GM23338 (cell line): ENCODE results near the gene PNKP.

Source experiments
- CREB1 ChIP-seq: fragments of 250-450 bp; sonication (Bioruptor Pico); IDR thresholded peaks from 2 replicates; pipeline ENCODE4 v1.5.0; 2020; ENCODE audit warnings: low read depth, mild to moderate bottlenecking, moderate library complexity
- ETS1 ChIP-seq: IDR thresholded peaks from 2 replicates; pipeline ENCODE4 v1.6.1; 2016; ENCODE audit warnings: antibody characterized with exemption
- EZH2 ChIP-seq: fragments of 200-600 bp; sonication (generic); IDR thresholded peaks from one replicate; pipeline ENCODE4 v1.8.0; 2017; ENCODE audit warnings: antibody characterized with exemption, mild to moderate bottlenecking, low read depth; ENCODE audit not compliant: unreplicated experiment
- EZH2phosphoT487 ChIP-seq: fragments of 200-600 bp; sonication (generic); IDR thresholded peaks from one replicate; pipeline ENCODE4 v1.8.1; 2018; ENCODE audit warnings: antibody characterized with exemption; ENCODE audit not compliant: unreplicated experiment
- POLR2AphosphoS5 ChIP-seq: IDR thresholded peaks from 2 replicates; pipeline ENCODE4 v1.6.1; 2016; ENCODE audit warnings: antibody characterized with exemption, low read depth
- STAT1 ChIP-seq: IDR thresholded peaks from one replicate; pipeline ENCODE4 v1.6.1; 2016; ENCODE audit warnings: antibody characterized with exemption; ENCODE audit not compliant: unreplicated experiment
- ZNF114 ChIP-seq: fragments of 250-450 bp; sonication (Bioruptor Pico); IDR thresholded peaks from 2 replicates; pipeline ENCODE4 v1.5.0; 2020; ENCODE audit warnings: mild to moderate bottlenecking, moderate library complexity
- TF ChIP-seq, protein P1 (sequence below), 2 experiments: fragments of 200-600 bp in 1 of 2; sonication (generic) in 1 of 2; conservative IDR thresholded peaks; 2 replicates each; pipeline versions ENCODE4 v1.5.1 to v1.6.1; 2016 to 2017; ENCODE audit warnings: antibody characterized with exemption in 2 of 2, low read depth in 2 of 2, mild to moderate bottlenecking in 2 of 2, moderate library complexity in 1 of 2
- TF ChIP-seq, protein P2 (sequence below): IDR thresholded peaks from one replicate; pipeline ENCODE4 v1.6.1; 2018; ENCODE audit warnings: antibody characterized with exemption; ENCODE audit not compliant: unreplicated experiment

GRCh38 chr19:49882643-49883042 is 15.3 kb upstream of the PNKP start:
- TF ChIP-seq POLR2AphosphoS5: no peak
- no peak for TF ChIP-seq ZNF114 (CRISPR knock-in tag)
- TF ChIP-seq, protein P1, sequence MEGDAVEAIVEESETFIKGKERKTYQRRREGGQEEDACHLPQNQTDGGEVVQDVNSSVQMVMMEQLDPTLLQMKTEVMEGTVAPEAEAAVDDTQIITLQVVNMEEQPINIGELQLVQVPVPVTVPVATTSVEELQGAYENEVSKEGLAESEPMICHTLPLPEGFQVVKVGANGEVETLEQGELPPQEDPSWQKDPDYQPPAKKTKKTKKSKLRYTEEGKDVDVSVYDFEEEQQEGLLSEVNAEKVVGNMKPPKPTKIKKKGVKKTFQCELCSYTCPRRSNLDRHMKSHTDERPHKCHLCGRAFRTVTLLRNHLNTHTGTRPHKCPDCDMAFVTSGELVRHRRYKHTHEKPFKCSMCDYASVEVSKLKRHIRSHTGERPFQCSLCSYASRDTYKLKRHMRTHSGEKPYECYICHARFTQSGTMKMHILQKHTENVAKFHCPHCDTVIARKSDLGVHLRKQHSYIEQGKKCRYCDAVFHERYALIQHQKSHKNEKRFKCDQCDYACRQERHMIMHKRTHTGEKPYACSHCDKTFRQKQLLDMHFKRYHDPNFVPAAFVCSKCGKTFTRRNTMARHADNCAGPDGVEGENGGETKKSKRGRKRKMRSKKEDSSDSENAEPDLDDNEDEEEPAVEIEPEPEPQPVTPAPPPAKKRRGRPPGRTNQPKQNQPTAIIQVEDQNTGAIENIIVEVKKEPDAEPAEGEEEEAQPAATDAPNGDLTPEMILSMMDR (conservative IDR thresholded peaks at IDR 0.05; ENCODE audit: low read depth in 2 of 2): no peak
- TF ChIP-seq ETS1: no peak
- TF ChIP-seq EZH2phosphoT487: no peak
- TF ChIP-seq, protein P2, sequence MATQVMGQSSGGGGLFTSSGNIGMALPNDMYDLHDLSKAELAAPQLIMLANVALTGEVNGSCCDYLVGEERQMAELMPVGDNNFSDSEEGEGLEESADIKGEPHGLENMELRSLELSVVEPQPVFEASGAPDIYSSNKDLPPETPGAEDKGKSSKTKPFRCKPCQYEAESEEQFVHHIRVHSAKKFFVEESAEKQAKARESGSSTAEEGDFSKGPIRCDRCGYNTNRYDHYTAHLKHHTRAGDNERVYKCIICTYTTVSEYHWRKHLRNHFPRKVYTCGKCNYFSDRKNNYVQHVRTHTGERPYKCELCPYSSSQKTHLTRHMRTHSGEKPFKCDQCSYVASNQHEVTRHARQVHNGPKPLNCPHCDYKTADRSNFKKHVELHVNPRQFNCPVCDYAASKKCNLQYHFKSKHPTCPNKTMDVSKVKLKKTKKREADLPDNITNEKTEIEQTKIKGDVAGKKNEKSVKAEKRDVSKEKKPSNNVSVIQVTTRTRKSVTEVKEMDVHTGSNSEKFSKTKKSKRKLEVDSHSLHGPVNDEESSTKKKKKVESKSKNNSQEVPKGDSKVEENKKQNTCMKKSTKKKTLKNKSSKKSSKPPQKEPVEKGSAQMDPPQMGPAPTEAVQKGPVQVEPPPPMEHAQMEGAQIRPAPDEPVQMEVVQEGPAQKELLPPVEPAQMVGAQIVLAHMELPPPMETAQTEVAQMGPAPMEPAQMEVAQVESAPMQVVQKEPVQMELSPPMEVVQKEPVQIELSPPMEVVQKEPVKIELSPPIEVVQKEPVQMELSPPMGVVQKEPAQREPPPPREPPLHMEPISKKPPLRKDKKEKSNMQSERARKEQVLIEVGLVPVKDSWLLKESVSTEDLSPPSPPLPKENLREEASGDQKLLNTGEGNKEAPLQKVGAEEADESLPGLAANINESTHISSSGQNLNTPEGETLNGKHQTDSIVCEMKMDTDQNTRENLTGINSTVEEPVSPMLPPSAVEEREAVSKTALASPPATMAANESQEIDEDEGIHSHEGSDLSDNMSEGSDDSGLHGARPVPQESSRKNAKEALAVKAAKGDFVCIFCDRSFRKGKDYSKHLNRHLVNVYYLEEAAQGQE: no peak
- no peak for TF ChIP-seq EZH2
- TF ChIP-seq STAT1: no peak
- no peak for TF ChIP-seq CREB1 (CRISPR knock-in tag)
